SK-N-SH (cell line): Measurements from ENCODE around the gene GSTM2. TPM values are rescaled to one million over a fixed set of nuclear protein-coding genes. Genes with fewer than 3 reads are reported as not detected.

Source experiments
- CTCF ChIA-PET: fragments of 300-600, 350-600 bp; formaldehyde crosslinking; extraction: SDS; loops from one replicate; lab custom pipeline; 2021; lab: Yijun Ruan, JAX
- POLR2A ChIA-PET: fragments of 350-600 bp; sonication (Branson Sonifier 250); formaldehyde crosslinking; extraction: SDS; loops from one replicate; lab custom pipeline; 2020; ENCODE audit warnings: antibody characterized with exemption, inconsistent platforms; lab: Yijun Ruan, JAX
- DNase-seq: peaks from one replicate; pipeline ENCODE4 v3.0.0; 2012
- H2AFZ ChIP-seq: fragments of 200-600 bp; sonication (generic); 2 replicates; pipeline ENCODE4 v1.8.1; 2016; ENCODE audit warnings: antibody characterized with exemption, mild to moderate bottlenecking, low read depth
- H3F3A ChIP-seq: fragments of 200-600 bp; sonication (generic); replicated peaks from 2 replicates; pipeline ENCODE3; 2016; ENCODE audit warnings: antibody characterized with exemption, mild to moderate bottlenecking; ENCODE audit not compliant: insufficient read depth
- H3K27ac ChIP-seq, 2 experiments: fragments of 200-500 bp in 1 of 2; fragments of 200-600 bp in 1 of 2; sonication (Bioruptor generic) in 1 of 2; sonication (generic), shearing (Covaris generic) in 1 of 2; 2 replicates each; pipeline versions ENCODE4 v1.5.1 to v1.6.1; 2014 to 2016; ENCODE audit warnings: low read depth in 2 of 2, inconsistent platforms in 1 of 2, low read length in 1 of 2, mild to moderate bottlenecking in 1 of 2, mixed read lengths in 1 of 2
- H3K27me3 ChIP-seq: fragments of 200-600 bp; sonication (generic), shearing (Covaris generic); 2 replicates; pipeline ENCODE4 v1.6.1; 2016; ENCODE audit warnings: mixed run types; ENCODE audit not compliant: insufficient read depth
- H3K36me3 ChIP-seq, 2 experiments: fragments of 200-500 bp in 1 of 2; fragments of 200-600 bp in 1 of 2; sonication (Bioruptor generic) in 1 of 2; sonication (generic) in 1 of 2; replicated peaks in 1 of 2; 2 replicates each; pipeline versions ENCODE3 to v1.5.1; 2014 to 2016; ENCODE audit warnings: low read length in 1 of 2, mild to moderate bottlenecking in 1 of 2; ENCODE audit not compliant: insufficient read depth in 2 of 2, control insufficient read depth in 1 of 2
- H3K4me1 ChIP-seq, 2 experiments: fragments of 200-500 bp in 1 of 2; fragments of 200-600 bp in 1 of 2; sonication (Bioruptor generic) in 1 of 2; sonication (generic), shearing (Covaris generic) in 1 of 2; 2 replicates each; pipeline versions ENCODE4 v1.5.1 to v1.6.1; 2014 to 2016; ENCODE audit warnings: low read depth in 1 of 2, low read length in 1 of 2, mixed run types in 1 of 2; ENCODE audit not compliant: insufficient read depth in 2 of 2, control insufficient read depth in 1 of 2
- H3K4me2 ChIP-seq: fragments of 200-600 bp; sonication (generic), shearing (Covaris generic); 2 replicates; pipeline ENCODE4 v1.6.1; 2017; ENCODE audit warnings: mixed run types
- H3K4me3 ChIP-seq, 2 experiments: fragments of 200-500 bp in 1 of 2; fragments of 200-600 bp in 1 of 2; sonication (Bioruptor generic) in 1 of 2; sonication (generic), shearing (Covaris generic) in 1 of 2; 2 replicates each; pipeline versions ENCODE4 v1.5.1 to v1.8.1; 2014 to 2016; ENCODE audit warnings: low read depth in 2 of 2, inconsistent platforms in 1 of 2, low read length in 1 of 2, mild to moderate bottlenecking in 1 of 2, mixed read lengths in 1 of 2, moderate library complexity in 1 of 2
- H3K79me2 ChIP-seq: fragments of 200-600 bp; sonication (generic); 2 replicates; pipeline ENCODE4 v1.8.1; 2017; ENCODE audit warnings: mild to moderate bottlenecking; ENCODE audit not compliant: insufficient read depth
- H3K9ac ChIP-seq: fragments of 200-600 bp; sonication (generic); 2 replicates; pipeline ENCODE4 v1.6.1; 2017; ENCODE audit warnings: mixed run types
- H3K9me2 ChIP-seq: fragments of 200-600 bp; sonication (generic); 2 replicates; pipeline ENCODE4 v1.6.1; 2017; ENCODE audit warnings: mixed run types
- H3K9me3 ChIP-seq: fragments of 200-600 bp; sonication (generic); 2 replicates; pipeline ENCODE4 v1.6.1; 2017; ENCODE audit warnings: mixed run types, mild to moderate bottlenecking, moderate library complexity
- H4K20me1 ChIP-seq: fragments of 200-600 bp; sonication (generic); 2 replicates; pipeline ENCODE4 v1.6.1; 2017; ENCODE audit warnings: mild to moderate bottlenecking, mixed run types; ENCODE audit not compliant: insufficient read depth
- CHD2 ChIP-seq: fragments of 150-350 bp; IDR thresholded peaks from 2 replicates; pipeline ENCODE4 v1.6.1; 2018; ENCODE audit warnings: low read length; ENCODE audit not compliant: partially characterized antibody
- ELF1 ChIP-seq: IDR thresholded peaks from 2 replicates; pipeline ENCODE4 v1.4.0; 2012
- EP300 ChIP-seq, 2 experiments: IDR thresholded peaks; 2 replicates each; pipeline versions ENCODE4 v1.4.0 to v1.6.1; 2012; ENCODE audit warnings: borderline replicate concordance in 1 of 2, low read depth in 1 of 2, low read length in 1 of 2
- EZH2phosphoT487 ChIP-seq: fragments of 200-600 bp; sonication (generic); IDR thresholded peaks from 2 replicates; pipeline ENCODE4 v1.6.1; 2017; ENCODE audit warnings: low read depth, mixed run types, mild to moderate bottlenecking, antibody characterized with exemption, moderate library complexity, borderline replicate concordance
- JUND ChIP-seq: IDR thresholded peaks from 2 replicates; pipeline ENCODE4 v1.4.0; 2012
- MEF2A ChIP-seq: IDR thresholded peaks from 2 replicates; pipeline ENCODE4 v1.4.0; 2012; ENCODE audit warnings: low read depth, borderline replicate concordance
- MXI1 ChIP-seq: IDR thresholded peaks from 2 replicates; pipeline ENCODE4 v1.6.1; 2012; ENCODE audit warnings: mild to moderate bottlenecking, low read depth, low read length, improper control_type of control experiment
- NFIC ChIP-seq: IDR thresholded peaks from 2 replicates; pipeline ENCODE4 v1.4.0; 2012; ENCODE audit warnings: borderline replicate concordance
- RAD21 ChIP-seq: IDR thresholded peaks from 2 replicates; pipeline ENCODE4 v1.6.1; 2012; ENCODE audit warnings: mild to moderate bottlenecking, low read length
- RCOR1 ChIP-seq: fragments of 150-350 bp; IDR thresholded peaks from 2 replicates; pipeline ENCODE4 v1.6.1; 2017; ENCODE audit warnings: antibody characterized with exemption, low read length
- SIN3A ChIP-seq: IDR thresholded peaks from 2 replicates; pipeline ENCODE4 v1.6.1; 2012; ENCODE audit warnings: low read depth, mild to moderate bottlenecking, low read length, moderate library complexity, borderline replicate concordance
- SMC3 ChIP-seq: IDR thresholded peaks from 2 replicates; pipeline ENCODE4 v1.6.1; 2012; ENCODE audit warnings: low read depth, low read length, improper control_type of control experiment
- TEAD4 ChIP-seq: IDR thresholded peaks from 2 replicates; pipeline ENCODE4 v1.4.0; 2012; ENCODE audit warnings: mild to moderate bottlenecking, borderline replicate concordance; ENCODE audit not compliant: insufficient read depth
- YY1 ChIP-seq: IDR thresholded peaks from 2 replicates; pipeline ENCODE4 v1.4.0; 2012; ENCODE audit warnings: low read depth, mild to moderate bottlenecking
- WGBS: methylation state at CpG from one replicate; pipeline ENCODE4 v1.1.6; 2017; ENCODE audit warnings: low lambda C conversion rate; 5-methylcytosine and 5-hydroxymethylcytosine counted together
- polyA plus RNA-seq, 3 experiments: library from polyadenylated mRNA; depleted of rRNA; stranded (reverse); fragments of >200 nt; gene quantifications; 2 replicates each; pipeline ENCODE4 v1.2.3, GENCODE V29; 2012
- TF ChIP-seq, protein P1 (sequence below): fragments of 150-350 bp; IDR thresholded peaks from 2 replicates; pipeline ENCODE4 v1.6.1; 2016; ENCODE audit warnings: mild to moderate bottlenecking, low read depth, low read length
- TF ChIP-seq, protein P2 (sequence below): IDR thresholded peaks from 2 replicates; pipeline ENCODE4 v1.4.0; 2012; ENCODE audit warnings: low read depth, borderline replicate concordance
- TF ChIP-seq, protein P3 (sequence below): fragments of 200-600 bp; sonication (generic); IDR thresholded peaks from 2 replicates; pipeline ENCODE4 v1.6.1; 2017; ENCODE audit warnings: antibody characterized with exemption, mild to moderate bottlenecking, moderate library complexity
- TF ChIP-seq, protein P4 (sequence below): IDR thresholded peaks from 2 replicates; pipeline ENCODE4 v1.4.0; 2012; ENCODE audit warnings: low read depth

The GSTM2 gene
- polyA plus RNA-seq, 1 of the 3 experiments (the other 2 are of a cell fraction) = 70.2 TPM

DNA sequence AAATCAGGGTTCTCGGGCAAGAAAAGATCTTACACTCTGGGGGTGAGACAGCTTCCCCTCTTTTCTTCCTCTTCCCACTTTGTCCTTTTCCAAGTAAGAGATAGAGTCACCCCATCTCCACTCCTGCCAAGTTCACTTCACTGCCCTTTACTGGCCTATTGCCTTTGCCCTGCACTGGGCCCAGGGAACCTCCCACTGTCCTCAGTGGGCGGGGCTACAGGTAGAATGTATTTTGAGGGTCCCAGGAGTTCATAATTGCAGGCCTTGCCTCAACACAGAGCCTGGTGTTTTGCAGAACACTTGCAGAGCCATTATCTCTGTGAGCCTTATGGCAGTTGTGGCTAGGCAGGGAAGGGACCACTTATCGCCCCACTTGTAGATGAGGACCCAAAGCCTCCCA, 45.0 kb upstream of the GSTM2 start (continued):
- TF ChIP-seq, protein P1, sequence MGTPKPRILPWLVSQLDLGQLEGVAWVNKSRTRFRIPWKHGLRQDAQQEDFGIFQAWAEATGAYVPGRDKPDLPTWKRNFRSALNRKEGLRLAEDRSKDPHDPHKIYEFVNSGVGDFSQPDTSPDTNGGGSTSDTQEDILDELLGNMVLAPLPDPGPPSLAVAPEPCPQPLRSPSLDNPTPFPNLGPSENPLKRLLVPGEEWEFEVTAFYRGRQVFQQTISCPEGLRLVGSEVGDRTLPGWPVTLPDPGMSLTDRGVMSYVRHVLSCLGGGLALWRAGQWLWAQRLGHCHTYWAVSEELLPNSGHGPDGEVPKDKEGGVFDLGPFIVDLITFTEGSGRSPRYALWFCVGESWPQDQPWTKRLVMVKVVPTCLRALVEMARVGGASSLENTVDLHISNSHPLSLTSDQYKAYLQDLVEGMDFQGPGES = no peak
- TF ChIP-seq ELF1 (no peak), MXI1 (no peak), SMC3 (no peak), SIN3A (no peak), JUND (no peak), CHD2 (no peak), RAD21 (no peak), EP300 (IDR thresholded peaks at IDR 0.05; ENCODE audit: borderline replicate concordance in 1 of 2, low read depth in 1 of 2, low read length in 1 of 2) (no peak), RCOR1 (no peak)

DNA sequence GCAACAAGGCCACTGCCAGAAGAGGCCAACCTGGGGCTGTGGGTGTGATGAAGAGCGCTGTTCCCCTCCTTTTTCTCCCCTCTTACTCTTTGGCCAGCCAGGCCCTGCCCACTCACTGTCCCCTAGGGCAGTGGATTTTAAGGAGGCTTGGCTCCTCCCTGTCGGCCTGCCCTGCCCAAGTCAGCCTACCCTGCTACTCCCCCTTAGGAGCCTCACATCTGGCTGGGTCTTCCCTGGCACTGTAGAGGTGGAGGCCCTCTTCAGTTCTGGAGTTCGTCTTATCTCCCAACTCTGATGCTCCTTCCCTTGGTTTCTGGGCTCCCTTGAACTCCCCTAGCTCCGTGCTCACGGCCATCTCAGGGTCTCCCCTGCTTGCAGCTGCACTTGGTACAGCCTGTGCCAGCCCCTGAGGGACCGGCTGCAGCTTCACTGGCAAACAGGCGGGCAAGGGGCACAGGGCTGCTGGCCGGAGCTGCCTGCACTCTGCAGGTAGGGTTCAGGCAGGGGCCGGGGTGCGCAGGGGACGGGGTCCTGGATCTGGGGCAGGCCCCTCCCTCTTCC, 44.2 kb upstream of the GSTM2 start:
- no peak for TF ChIP-seq MEF2A
- no peak for TF ChIP-seq JUND
- Histone ChIP-seq H3K79me2 (peaks cover 57% of the 10 kb centered on the region), H4K20me1 (peaks cover 54% of the 10 kb centered on the region), H3K4me3 (no peak overlapping the region; a peak in 1 of 4 replicates), H3K36me3 (peaks cover 0 to 23% of the 10 kb centered on the region in 2 experiments), H2AFZ (no peak overlapping the region), H3K27ac (peak overlapping the region in 1 of 2 experiments; percentile 71; a peak in 2 of 4 replicates), H3K9me3 (no peaks in the 10 kb centered on the region), H3K9ac (no peak overlapping the region), H3K4me1 (peaks cover 12 to 46% of the 10 kb centered on the region in 2 experiments; a peak in 3 of 4 replicates), H3K4me2 (peak overlapping the region; percentile 97; the same call in 1 of the 2 replicates), H3F3A (no peaks in the 10 kb centered on the region), H3K9me2 (no peaks in the 10 kb centered on the region), H3K27me3 (no peaks in the 10 kb centered on the region)
- peak; percentile 73 for DNase-seq
- POLR2A ChIA-PET = interaction anchor here (1.3 to 2.9 kb wide), 2 partner anchors 14 to 76 kb away, joined by 7 to 16 read pairs; partner anchors contain the start of gene GNAI3
- CTCF ChIA-PET = interaction anchor here (1.1 to 11.9 kb wide), 5 partner anchors 17 to 150 kb away, joined by 3 to 114 read pairs (median 7); no protein-coding TSS in a partner anchor
- 78% methylated on average over 8 of the region's 11 CpGs for WGBS

DNA sequence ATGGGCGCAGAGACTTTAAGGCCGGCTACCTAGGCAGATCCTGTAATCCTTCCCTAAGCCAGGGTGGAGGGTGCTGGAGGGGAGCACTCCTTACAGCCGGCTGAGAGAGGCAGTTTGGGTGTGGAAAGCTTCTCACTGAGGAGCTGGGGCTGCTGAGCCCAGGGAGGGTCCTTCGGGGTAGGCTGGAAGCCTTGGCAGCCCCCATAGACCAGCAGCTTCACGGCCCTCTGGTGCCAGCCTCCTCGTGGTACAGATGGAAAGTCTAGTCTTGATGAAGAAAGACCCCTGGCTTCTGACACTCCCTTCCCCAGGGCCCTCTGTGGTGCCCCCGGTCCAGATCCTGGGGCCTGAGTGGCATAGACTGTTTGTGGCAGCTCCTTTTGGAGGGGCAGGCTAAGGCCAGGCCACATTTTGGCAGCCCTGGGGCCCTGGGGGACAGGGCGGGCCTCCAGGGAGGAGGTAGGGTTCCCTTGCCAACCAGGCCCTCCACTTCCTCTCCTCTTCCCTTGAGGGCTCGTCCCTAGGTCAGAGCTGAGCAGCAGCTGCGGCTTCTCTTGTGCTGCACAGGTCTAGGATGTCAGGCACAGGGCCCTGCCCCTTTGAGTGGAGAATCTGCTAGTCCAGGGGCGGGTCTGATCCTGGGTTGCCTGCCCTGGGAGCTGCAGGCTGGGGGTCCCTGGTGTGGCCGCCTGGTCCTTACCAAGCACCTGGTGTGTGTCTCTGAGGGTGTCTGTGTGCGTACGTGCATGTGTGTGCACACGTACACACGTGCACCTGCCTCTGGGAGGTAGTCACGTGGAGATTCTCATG, 43.5 kb upstream of the GSTM2 start:
- no peaks in the 10 kb centered on the region for H3K9me3 ChIP-seq
- H3K27ac ChIP-seq = peak overlapping the region in 1 of 2 experiments; percentile 71; a peak in 2 of 4 replicates
- peaks cover 0 to 31% of the 10 kb centered on the region in 2 experiments for H3K36me3 ChIP-seq
- H2AFZ ChIP-seq = no peak overlapping the region
- H3K9ac ChIP-seq = no peak overlapping the region
- ChIA-PET POLR2A (interaction anchor here (1.3 to 2.9 kb wide), 2 partner anchors 14 to 76 kb away, joined by 7 to 16 read pairs; partner anchors contain the start of gene GNAI3), CTCF (interaction anchor here (1.0 to 11.9 kb wide), 7 partner anchors 16 to 149 kb away, joined by 3 to 114 read pairs (median 4); no protein-coding TSS in a partner anchor)
- DNase-seq = peak; percentile 39
- H3K27me3 ChIP-seq = no peaks in the 10 kb centered on the region
- H3K4me1 ChIP-seq = peaks cover 5 to 39% of the 10 kb centered on the region in 2 experiments; a peak in 2 of 4 replicates
- no peak overlapping the region; a peak in 1 of 4 replicates for H3K4me3 ChIP-seq
- H4K20me1 ChIP-seq = peaks cover 55% of the 10 kb centered on the region
- peaks cover 54% of the 10 kb centered on the region for H3K79me2 ChIP-seq
- 93% methylated on average over 9 of the region's 17 CpGs for WGBS
- no peak overlapping the region for H3K4me2 ChIP-seq
- H3K9me2 ChIP-seq = no peaks in the 10 kb centered on the region
- H3F3A ChIP-seq = no peaks in the 10 kb centered on the region
- TF ChIP-seq, protein P2, sequence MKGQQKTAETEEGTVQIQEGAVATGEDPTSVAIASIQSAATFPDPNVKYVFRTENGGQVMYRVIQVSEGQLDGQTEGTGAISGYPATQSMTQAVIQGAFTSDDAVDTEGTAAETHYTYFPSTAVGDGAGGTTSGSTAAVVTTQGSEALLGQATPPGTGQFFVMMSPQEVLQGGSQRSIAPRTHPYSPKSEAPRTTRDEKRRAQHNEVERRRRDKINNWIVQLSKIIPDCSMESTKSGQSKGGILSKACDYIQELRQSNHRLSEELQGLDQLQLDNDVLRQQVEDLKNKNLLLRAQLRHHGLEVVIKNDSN = no peak
- TF ChIP-seq TEAD4 = no peak
- TF ChIP-seq EZH2phosphoT487 = no peak
- no peak for TF ChIP-seq RCOR1
- TF ChIP-seq SIN3A = no peak
- TF ChIP-seq, protein P3, sequence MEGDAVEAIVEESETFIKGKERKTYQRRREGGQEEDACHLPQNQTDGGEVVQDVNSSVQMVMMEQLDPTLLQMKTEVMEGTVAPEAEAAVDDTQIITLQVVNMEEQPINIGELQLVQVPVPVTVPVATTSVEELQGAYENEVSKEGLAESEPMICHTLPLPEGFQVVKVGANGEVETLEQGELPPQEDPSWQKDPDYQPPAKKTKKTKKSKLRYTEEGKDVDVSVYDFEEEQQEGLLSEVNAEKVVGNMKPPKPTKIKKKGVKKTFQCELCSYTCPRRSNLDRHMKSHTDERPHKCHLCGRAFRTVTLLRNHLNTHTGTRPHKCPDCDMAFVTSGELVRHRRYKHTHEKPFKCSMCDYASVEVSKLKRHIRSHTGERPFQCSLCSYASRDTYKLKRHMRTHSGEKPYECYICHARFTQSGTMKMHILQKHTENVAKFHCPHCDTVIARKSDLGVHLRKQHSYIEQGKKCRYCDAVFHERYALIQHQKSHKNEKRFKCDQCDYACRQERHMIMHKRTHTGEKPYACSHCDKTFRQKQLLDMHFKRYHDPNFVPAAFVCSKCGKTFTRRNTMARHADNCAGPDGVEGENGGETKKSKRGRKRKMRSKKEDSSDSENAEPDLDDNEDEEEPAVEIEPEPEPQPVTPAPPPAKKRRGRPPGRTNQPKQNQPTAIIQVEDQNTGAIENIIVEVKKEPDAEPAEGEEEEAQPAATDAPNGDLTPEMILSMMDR = no peak
- no peak for TF ChIP-seq YY1
- TF ChIP-seq ELF1 = no peak
- TF ChIP-seq, protein P4, sequence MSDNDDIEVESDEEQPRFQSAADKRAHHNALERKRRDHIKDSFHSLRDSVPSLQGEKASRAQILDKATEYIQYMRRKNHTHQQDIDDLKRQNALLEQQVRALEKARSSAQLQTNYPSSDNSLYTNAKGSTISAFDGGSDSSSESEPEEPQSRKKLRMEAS = no peak
- TF ChIP-seq MEF2A = no peak
- TF ChIP-seq CHD2 = no peak
- no peak for TF ChIP-seq MXI1
- no peak for TF ChIP-seq NFIC
